GM18505 (cell line): ENCODE results near the gene MT1G.

Experiments
- ATAC-seq: cut with Tn5 transposase; IDR thresholded peaks from one replicate; pipeline ENCODE4 v1.9.1; 2021; ENCODE audit not compliant: unreplicated experiment
- POLR2A ChIP-seq: IDR thresholded peaks from 4 replicates; pipeline ENCODE4 v1.6.1; 2011; ENCODE audit warnings: borderline replicate concordance; ENCODE audit not compliant: insufficient read depth, insufficient read length; ENCODE audit errors: extremely low read depth

MT1G gene

DNA sequence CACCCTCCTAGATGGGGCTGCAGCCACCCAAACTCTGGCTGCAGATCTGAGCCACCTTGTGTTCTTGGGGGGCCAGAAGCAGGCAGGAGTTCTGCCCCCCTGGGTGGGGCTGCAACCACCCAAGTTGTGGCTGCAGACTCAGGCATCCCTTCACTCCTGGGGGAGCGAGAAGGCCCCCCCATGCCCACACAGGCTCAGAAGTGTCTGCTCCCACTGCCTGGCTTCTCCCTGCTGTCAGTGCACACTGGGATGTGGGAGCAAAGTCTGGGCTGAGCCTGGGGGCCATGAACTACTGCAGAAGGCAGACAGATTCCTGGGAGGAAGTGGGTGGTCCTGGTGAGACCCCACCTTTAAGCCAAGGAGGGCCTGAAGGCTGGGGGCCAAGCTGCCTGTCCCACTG is 27.4 kb upstream of the MT1G start:
- no peak for TF ChIP-seq POLR2A

GRCh38 chr16:56691885-56692284 is 24.0 kb upstream of the MT1G start:
- no peak for ATAC-seq
- no peak for TF ChIP-seq POLR2A

More for the DNA sequence above, 27.4 kb upstream of the MT1G start:
- ATAC-seq, result no peak

DNA sequence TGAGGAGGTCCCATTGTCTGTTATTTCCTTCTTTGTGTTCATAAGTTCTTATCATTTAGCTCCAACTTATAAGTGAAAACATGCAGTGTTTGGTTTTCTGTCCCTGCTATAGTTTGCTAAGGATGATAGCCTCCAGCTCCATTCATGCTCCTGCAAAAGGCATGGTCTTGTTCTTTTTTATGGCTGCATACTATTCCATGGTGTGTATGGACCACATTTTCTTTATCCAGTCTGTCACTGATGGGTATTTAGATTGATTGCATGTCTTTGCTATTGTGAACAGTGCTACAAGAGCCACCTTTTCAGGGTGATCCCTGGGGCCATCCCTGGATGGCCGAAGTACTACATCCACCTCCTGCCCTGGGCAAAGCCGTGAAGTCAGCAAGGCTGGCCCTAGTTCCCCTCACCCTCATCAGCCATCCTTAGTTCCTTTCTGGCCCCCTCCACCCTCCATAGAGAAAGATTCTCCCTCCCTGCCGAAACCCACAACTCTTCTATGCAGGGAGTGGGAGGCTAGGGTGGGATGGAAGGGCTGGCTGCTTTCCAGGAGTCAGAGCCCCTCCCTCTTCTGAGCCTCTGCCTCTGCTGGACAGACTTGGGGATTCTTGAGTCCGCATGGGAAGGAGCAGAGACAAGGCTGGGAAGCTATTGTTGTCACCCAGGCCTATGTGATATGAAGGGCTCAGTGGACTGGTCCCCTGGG is 22.7 kb upstream of the MT1G start:
- no peak for ATAC-seq
- TF ChIP-seq POLR2A, result no peak

DNA sequence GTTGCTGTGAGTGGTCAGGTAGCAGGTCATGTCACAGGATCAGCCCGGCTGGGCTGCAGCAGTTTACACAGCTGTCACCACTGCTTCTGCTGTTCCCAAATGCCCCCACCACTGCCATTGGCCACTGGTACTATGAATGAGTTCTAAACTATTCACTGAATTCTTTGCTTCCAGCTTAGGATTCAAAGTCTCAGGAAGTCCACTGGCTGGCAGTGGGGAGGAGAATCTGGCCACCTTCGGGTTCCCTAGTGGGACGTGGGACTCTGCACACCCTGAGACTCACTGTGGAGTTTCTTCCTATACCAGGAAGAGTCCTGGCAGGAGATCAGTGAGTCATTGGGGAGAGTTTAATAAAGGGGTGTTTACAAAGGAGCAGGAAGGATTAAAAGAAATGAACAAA is 21.3 kb upstream of the MT1G start:
- no peak for ATAC-seq
- no peak for TF ChIP-seq POLR2A

GRCh38 chr16:56688762-56689161 is 20.9 kb upstream of the MT1G start:
- TF ChIP-seq POLR2A, result no peak
- no peak for ATAC-seq

- no peak for ATAC-seq
- TF ChIP-seq POLR2A, result no peak
These were observed 18.9 kb upstream of the MT1G start for GRCh38 chr16:56686758-56687157.

DNA sequence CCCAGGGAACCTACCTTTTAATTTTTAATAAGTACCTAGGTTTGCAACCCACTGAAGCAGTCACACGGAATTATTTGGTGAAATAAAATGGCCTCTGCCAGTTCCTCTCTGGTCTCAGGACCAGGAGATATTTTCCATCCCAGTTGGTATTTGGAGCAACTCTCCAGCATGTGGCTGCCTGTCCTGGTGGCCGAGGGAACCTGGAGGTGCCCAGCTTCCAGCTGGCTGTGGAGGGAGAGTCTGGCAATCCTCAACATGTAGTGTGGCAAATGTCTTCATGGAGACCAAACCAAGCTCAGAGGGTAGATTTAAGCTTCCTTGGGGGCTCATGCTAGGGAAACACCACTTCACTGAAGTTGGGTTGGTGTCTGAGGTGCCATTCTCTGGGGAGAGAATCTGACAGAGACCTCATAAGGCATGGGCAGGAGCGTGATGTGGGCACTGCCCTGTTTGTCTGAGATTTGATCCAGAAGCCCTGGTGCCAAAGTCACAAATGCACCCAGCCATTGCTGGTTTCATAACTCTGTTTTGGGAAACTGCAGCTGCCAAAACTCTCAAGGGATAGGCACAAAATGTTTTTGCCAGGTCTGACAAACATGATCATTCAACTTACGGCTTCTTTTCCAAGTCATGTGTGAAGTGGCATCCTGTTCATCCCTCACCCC is 17.2 kb upstream of the MT1G start:
- TF ChIP-seq POLR2A, result no peak
- no peak for ATAC-seq

DNA sequence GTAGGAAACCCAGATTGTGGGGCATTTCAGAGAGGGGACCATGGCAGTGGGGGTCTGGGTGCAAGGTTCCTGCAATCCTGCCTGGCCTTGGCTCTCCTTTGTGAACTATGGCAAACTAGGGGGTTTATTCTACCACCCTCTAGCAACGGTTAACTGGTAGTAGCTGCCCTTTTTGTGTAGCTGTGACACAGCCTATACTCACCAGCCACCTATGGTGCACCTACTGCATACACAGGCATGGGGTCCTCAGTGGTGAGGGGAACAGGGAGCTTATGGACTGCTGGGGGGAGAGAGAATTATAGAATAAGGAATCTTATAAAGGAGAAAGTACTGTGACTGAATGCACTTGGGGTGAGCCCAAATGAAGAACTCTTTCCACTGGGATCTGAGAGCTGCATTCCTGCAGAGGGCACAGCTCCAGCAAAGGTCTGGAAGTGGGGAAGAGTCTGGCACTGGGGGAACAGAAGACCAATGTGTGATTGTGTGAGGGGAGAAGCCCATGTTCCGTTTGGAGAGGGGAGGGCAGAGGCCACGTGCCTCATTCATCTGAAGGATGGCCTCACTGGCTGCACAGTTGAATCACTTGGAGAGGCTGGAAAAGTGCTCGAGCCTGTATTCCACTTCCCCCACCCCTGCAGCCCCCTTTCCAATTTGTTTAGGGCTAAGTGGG is 16.5 kb upstream of the MT1G start:
- TF ChIP-seq POLR2A, result no peak
- ATAC-seq, result no peak

DNA sequence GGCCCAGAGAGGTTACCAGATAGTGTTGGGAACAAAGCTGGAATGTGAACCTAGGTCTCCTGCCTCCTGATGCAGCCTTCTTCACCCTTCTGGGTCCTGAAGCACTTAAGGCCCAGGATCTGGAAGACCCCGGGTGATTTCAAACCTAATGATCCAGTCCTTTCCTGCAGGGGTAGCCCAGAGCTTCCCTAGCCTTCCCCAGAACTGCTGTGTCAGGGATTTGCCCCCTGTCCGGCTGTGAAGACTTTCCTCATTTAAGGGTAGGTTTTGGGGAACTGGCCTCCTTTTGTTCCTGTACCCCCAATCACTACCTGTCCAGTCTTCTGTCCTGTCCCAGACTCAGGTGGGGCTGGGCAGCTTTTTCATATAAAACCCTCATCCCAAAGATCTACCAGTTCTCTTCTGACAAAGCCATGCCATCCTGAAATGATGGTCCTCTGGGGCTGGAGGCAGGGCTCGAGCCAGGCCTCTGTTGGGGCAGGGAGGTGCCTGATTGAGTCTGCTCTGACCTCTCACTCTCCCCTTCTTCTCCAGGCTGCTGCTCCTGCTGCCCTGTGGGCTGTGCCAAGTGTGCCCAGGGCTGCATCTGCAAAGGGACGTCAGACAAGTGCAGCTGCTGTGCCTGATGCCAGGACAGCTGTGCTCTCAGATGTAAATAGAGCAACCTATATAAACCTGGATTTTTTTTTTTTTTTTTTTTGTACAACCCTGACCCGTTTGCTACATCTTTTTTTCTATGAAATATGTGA is 15.7 kb upstream of the MT1G start:
- TF ChIP-seq POLR2A, result no peak
- no peak for ATAC-seq

- no peak for TF ChIP-seq POLR2A
- ATAC-seq, result peak; percentile 12
These were observed 15.0 kb upstream of the MT1G start for GRCh38 chr16:56682703-56683397.

- peak; percentile 85 for TF ChIP-seq POLR2A
- ATAC-seq, result peak; percentile 97
These were observed 14.3 kb upstream of the MT1G start, which contains the start of gene MT1X for GRCh38 chr16:56681939-56682702. MT1X (plus strand) TSS chr16:56682470; CDS start chr16:56682541, 71 bp downstream.

GRCh38 chr16:56679818-56680217 is 12.0 kb upstream of the MT1G start:
- ATAC-seq, result no peak
- TF ChIP-seq POLR2A, result no peak
